ENCODE results near the gene ARRB1. TPM values are rescaled to one million over a fixed set of nuclear protein-coding genes. Genes with fewer than 3 reads are reported as not detected.

ARRB1 gene
- polyA plus RNA-seq, 2 donors = 4.9 to 5.0 TPM

- H3K4me1 ChIP-seq (ENCODE audit: control insufficient read depth in 2 of 2, insufficient read depth in 2 of 2, low read length in 1 of 2) = peaks cover 3 to 11% of the 10 kb centered on the region in 2 donors
Measured at GRCh38 chr11:75328426-75329277, 22.8 kb downstream of the ARRB1 start.

GRCh38 chr11:75326439-75326810 is 25.0 kb downstream of the ARRB1 start:
- H3K36me3 ChIP-seq (ENCODE audit: control insufficient read depth in 2 of 2, insufficient read depth in 2 of 2, low read length in 1 of 2) = no peaks in the 10 kb centered on the region
- H3K9me3 ChIP-seq (ENCODE audit: control insufficient read depth in 2 of 2, insufficient read depth in 1 of 2, low read depth in 1 of 2, low read length in 1 of 2) = no peaks in the 10 kb centered on the region
- H3K4me1 ChIP-seq (ENCODE audit: control insufficient read depth in 2 of 2, insufficient read depth in 2 of 2, low read length in 1 of 2) = peaks cover 3 to 6% of the 10 kb centered on the region in 2 donors
- no peaks in the 10 kb centered on the region for H3K27me3 ChIP-seq (ENCODE audit: control insufficient read depth in 1 of 2, insufficient read depth in 2 of 2, low read length in 2 of 2)
- H3K4me3 ChIP-seq (ENCODE audit: low read depth in 1 of 2, low read length in 2 of 2) = no peak overlapping the region
- peak overlapping the region in 1 of 2 donors; percentile 66 for H3K27ac ChIP-seq (ENCODE audit: low read depth in 2 of 2, low read length in 1 of 2)
- WGBS, 2 donors = 35 to 53% methylated on average over 3 of the region's 3 CpGs

More at GRCh38 chr11:75328426-75329277, 22.8 kb downstream of the ARRB1 start:
- Histone ChIP-seq H3K9me3 (ENCODE audit: control insufficient read depth in 2 of 2, insufficient read depth in 1 of 2, low read depth in 1 of 2, low read length in 1 of 2) (no peaks in the 10 kb centered on the region), H3K27ac (ENCODE audit: low read depth in 2 of 2, low read length in 1 of 2) (peak overlapping the region; percentile 1 to 12), H3K36me3 (ENCODE audit: control insufficient read depth in 2 of 2, insufficient read depth in 2 of 2, low read length in 1 of 2) (no peaks in the 10 kb centered on the region), H3K27me3 (ENCODE audit: control insufficient read depth in 1 of 2, insufficient read depth in 2 of 2, low read length in 2 of 2) (no peaks in the 10 kb centered on the region), H3K4me3 (ENCODE audit: low read depth in 1 of 2, low read length in 2 of 2) (no peak overlapping the region)
- WGBS, 2 donors = 28 to 33% methylated on average over 9 of the region's 9 CpGs

GRCh38 chr11:75325713-75326438 is 25.6 kb downstream of the ARRB1 start:
- Histone ChIP-seq H3K9me3 (ENCODE audit: control insufficient read depth in 2 of 2, insufficient read depth in 1 of 2, low read depth in 1 of 2, low read length in 1 of 2) (no peaks in the 10 kb centered on the region), H3K4me3 (ENCODE audit: low read depth in 1 of 2, low read length in 2 of 2) (no peak overlapping the region), H3K27ac (ENCODE audit: low read depth in 2 of 2, low read length in 1 of 2) (peak overlapping the region; percentile 1 to 67), H3K4me1 (ENCODE audit: control insufficient read depth in 2 of 2, insufficient read depth in 2 of 2, low read length in 1 of 2) (peaks cover 3 to 6% of the 10 kb centered on the region in 2 donors), H3K27me3 (ENCODE audit: control insufficient read depth in 1 of 2, insufficient read depth in 2 of 2, low read length in 2 of 2) (no peaks in the 10 kb centered on the region), H3K36me3 (ENCODE audit: control insufficient read depth in 2 of 2, insufficient read depth in 2 of 2, low read length in 1 of 2) (no peaks in the 10 kb centered on the region)
- 37 to 38% methylated on average over 10 of the region's 10 CpGs for WGBS, 2 donors

GRCh38 chr11:75324740-75325139 is 26.7 kb downstream of the ARRB1 start:
- Histone ChIP-seq H3K27me3 (ENCODE audit: control insufficient read depth in 1 of 2, insufficient read depth in 2 of 2, low read length in 2 of 2) (no peaks in the 10 kb centered on the region), H3K4me1 (ENCODE audit: control insufficient read depth in 2 of 2, insufficient read depth in 2 of 2, low read length in 1 of 2) (peaks cover 6 to 9% of the 10 kb centered on the region in 2 donors), H3K9me3 (ENCODE audit: control insufficient read depth in 2 of 2, insufficient read depth in 1 of 2, low read depth in 1 of 2, low read length in 1 of 2) (no peaks in the 10 kb centered on the region), H3K4me3 (ENCODE audit: low read depth in 1 of 2, low read length in 2 of 2) (no peak overlapping the region), H3K36me3 (ENCODE audit: control insufficient read depth in 2 of 2, insufficient read depth in 2 of 2, low read length in 1 of 2) (no peaks in the 10 kb centered on the region), H3K27ac (ENCODE audit: low read depth in 2 of 2, low read length in 1 of 2) (no peak overlapping the region)
- WGBS, 2 donors = 62 to 83% methylated on average over 4 of the region's 4 CpGs

- Histone ChIP-seq H3K27ac (ENCODE audit: low read depth in 2 of 2, low read length in 1 of 2) (no peak overlapping the region), H3K4me1 (ENCODE audit: control insufficient read depth in 2 of 2, insufficient read depth in 2 of 2, low read length in 1 of 2) (peaks cover 10 to 12% of the 10 kb centered on the region in 2 donors), H3K36me3 (ENCODE audit: control insufficient read depth in 2 of 2, insufficient read depth in 2 of 2, low read length in 1 of 2) (no peaks in the 10 kb centered on the region), H3K9me3 (ENCODE audit: control insufficient read depth in 2 of 2, insufficient read depth in 1 of 2, low read depth in 1 of 2, low read length in 1 of 2) (no peaks in the 10 kb centered on the region), H3K4me3 (ENCODE audit: low read depth in 1 of 2, low read length in 2 of 2) (no peak overlapping the region), H3K27me3 (ENCODE audit: control insufficient read depth in 1 of 2, insufficient read depth in 2 of 2, low read length in 2 of 2) (no peaks in the 10 kb centered on the region)
- WGBS, 2 donors = 77 to 83% methylated on average over 12 of the region's 12 CpGs
Measured at GRCh38 chr11:75324189-75324588, 27.3 kb downstream of the ARRB1 start.

- peaks cover 12 to 14% of the 10 kb centered on the region in 2 donors for H3K4me1 ChIP-seq (ENCODE audit: control insufficient read depth in 2 of 2, insufficient read depth in 2 of 2, low read length in 1 of 2)
- H3K27ac ChIP-seq (ENCODE audit: low read depth in 2 of 2, low read length in 1 of 2) = no peak overlapping the region
- H3K36me3 ChIP-seq (ENCODE audit: control insufficient read depth in 2 of 2, insufficient read depth in 2 of 2, low read length in 1 of 2) = no peaks in the 10 kb centered on the region
- no peak overlapping the region for H3K4me3 ChIP-seq (ENCODE audit: low read depth in 1 of 2, low read length in 2 of 2)
- H3K9me3 ChIP-seq (ENCODE audit: control insufficient read depth in 2 of 2, insufficient read depth in 1 of 2, low read depth in 1 of 2, low read length in 1 of 2) = no peaks in the 10 kb centered on the region
- no peaks in the 10 kb centered on the region for H3K27me3 ChIP-seq (ENCODE audit: control insufficient read depth in 1 of 2, insufficient read depth in 2 of 2, low read length in 2 of 2)
- WGBS, 2 donors = 53 to 80% methylated on average over 7 of the region's 7 CpGs
Measured at GRCh38 chr11:75323609-75324008, 27.9 kb downstream of the ARRB1 start.

GRCh38 chr11:75320643-75321042 is 30.8 kb downstream of the ARRB1 start:
- Histone ChIP-seq H3K9me3 (ENCODE audit: control insufficient read depth in 2 of 2, insufficient read depth in 1 of 2, low read depth in 1 of 2, low read length in 1 of 2) (no peaks in the 10 kb centered on the region), H3K27ac (ENCODE audit: low read depth in 2 of 2, low read length in 1 of 2) (peak overlapping the region in 1 of 2 donors; percentile 24), H3K27me3 (ENCODE audit: control insufficient read depth in 1 of 2, insufficient read depth in 2 of 2, low read length in 2 of 2) (no peaks in the 10 kb centered on the region), H3K4me3 (ENCODE audit: low read depth in 1 of 2, low read length in 2 of 2) (no peak overlapping the region), H3K36me3 (ENCODE audit: control insufficient read depth in 2 of 2, insufficient read depth in 2 of 2, low read length in 1 of 2) (no peaks in the 10 kb centered on the region), H3K4me1 (ENCODE audit: control insufficient read depth in 2 of 2, insufficient read depth in 2 of 2, low read length in 1 of 2) (peaks cover 10% of the 10 kb centered on the region in 2 donors)
- 84 to 90% methylated on average over 5 of the region's 5 CpGs for WGBS, 2 donors

GRCh38 chr11:75320046-75320618 is 31.3 kb downstream of the ARRB1 start:
- Histone ChIP-seq H3K27ac (ENCODE audit: low read depth in 2 of 2, low read length in 1 of 2) (no peak overlapping the region), H3K4me3 (ENCODE audit: low read depth in 1 of 2, low read length in 2 of 2) (no peak overlapping the region), H3K27me3 (ENCODE audit: control insufficient read depth in 1 of 2, insufficient read depth in 2 of 2, low read length in 2 of 2) (no peaks in the 10 kb centered on the region), H3K36me3 (ENCODE audit: control insufficient read depth in 2 of 2, insufficient read depth in 2 of 2, low read length in 1 of 2) (no peaks in the 10 kb centered on the region), H3K9me3 (ENCODE audit: control insufficient read depth in 2 of 2, insufficient read depth in 1 of 2, low read depth in 1 of 2, low read length in 1 of 2) (no peaks in the 10 kb centered on the region), H3K4me1 (ENCODE audit: control insufficient read depth in 2 of 2, insufficient read depth in 2 of 2, low read length in 1 of 2) (peaks cover 8 to 10% of the 10 kb centered on the region in 2 donors)
- WGBS, 2 donors = 63 to 71% methylated on average over 6 of the region's 6 CpGs

GRCh38 chr11:75319035-75319877 is 32.2 kb downstream of the ARRB1 start:
- no peaks in the 10 kb centered on the region for H3K27me3 ChIP-seq (ENCODE audit: control insufficient read depth in 1 of 2, insufficient read depth in 2 of 2, low read length in 2 of 2)
- WGBS, 2 donors = 32 to 44% methylated on average over 11 of the region's 11 CpGs
- H3K36me3 ChIP-seq (ENCODE audit: control insufficient read depth in 2 of 2, insufficient read depth in 2 of 2, low read length in 1 of 2) = no peaks in the 10 kb centered on the region
- H3K27ac ChIP-seq (ENCODE audit: low read depth in 2 of 2, low read length in 1 of 2) = peak overlapping the region in 1 of 2 donors; percentile 11
- H3K9me3 ChIP-seq (ENCODE audit: control insufficient read depth in 2 of 2, insufficient read depth in 1 of 2, low read depth in 1 of 2, low read length in 1 of 2) = no peaks in the 10 kb centered on the region
- H3K4me3 ChIP-seq (ENCODE audit: low read depth in 1 of 2, low read length in 2 of 2) = no peak overlapping the region
- H3K4me1 ChIP-seq (ENCODE audit: control insufficient read depth in 2 of 2, insufficient read depth in 2 of 2, low read length in 1 of 2) = peaks cover 9 to 10% of the 10 kb centered on the region in 2 donors
